Measurements from ENCODE around the gene APIP.
"Not testable (repeated sequence)": the region's sequence is repeated elsewhere in the genome, so short reads cannot be mapped to it uniquely, and the experiment has no call there.

The APIP gene

GRCh38 chr11:34924714-34925113 lies 8.5 kb upstream of the APIP start:
- no peak for DNase-seq

GRCh38 chr11:34921156-34921555 lies 5.0 kb upstream of the APIP start:
- DNase-seq: no peak

GRCh38 chr11:34916843-34917770 lies 928 bp upstream of the APIP start:
- DNase-seq: no peak

GRCh38 chr11:34915136-34916014 lies 804 bp downstream of the APIP start:
- DNase-seq: no peak

GRCh38 chr11:34913556-34913955 lies 2.6 kb downstream of the APIP start:
- DNase-seq: not testable (repeated sequence)

GRCh38 chr11:34911676-34912075 lies 4.5 kb downstream of the APIP start:
- DNase-seq: no peak

GRCh38 chr11:34910817-34911216 lies 5.4 kb downstream of the APIP start:
- DNase-seq: no peak

- DNase-seq: no peak
Observed at GRCh38 chr11:34909955-34910354, 6.2 kb downstream of the APIP start.

- DNase-seq: no peak
Observed at GRCh38 chr11:34909415-34909814, 6.8 kb downstream of the APIP start.

GRCh38 chr11:34907934-34908593 lies 8.1 kb downstream of the APIP start:
- no peak for DNase-seq

GRCh38 chr11:34905666-34906065 lies 10.5 kb downstream of the APIP start:
- DNase-seq: no peak

GRCh38 chr11:34904421-34904955 lies 11.7 kb downstream of the APIP start:
- DNase-seq: no peak

- peak in 1 of 2 donors; percentile 17 for DNase-seq
Observed at GRCh38 chr11:34899633-34900016, 16.6 kb downstream of the APIP start.

- DNase-seq: no peak
Observed at GRCh38 chr11:34898474-34898873, 17.7 kb downstream of the APIP start.

GRCh38 chr11:34897171-34897870 lies 18.9 kb downstream of the APIP start:
- DNase-seq: no peak

- DNase-seq: not testable (repeated sequence)
Observed at GRCh38 chr11:34896191-34896590, 20.0 kb downstream of the APIP start.

- DNase-seq: no peak
Observed at GRCh38 chr11:34893416-34893815, 22.8 kb downstream of the APIP start.

- DNase-seq: no peak
Observed at GRCh38 chr11:34891611-34892010, 24.6 kb downstream of the APIP start.

- DNase-seq: no peak
Observed at GRCh38 chr11:34890812-34891211, 25.4 kb downstream of the APIP start.

GRCh38 chr11:34890089-34890488 lies 26.1 kb downstream of the APIP start:
- no peak for DNase-seq

GRCh38 chr11:34887260-34887659 lies 28.9 kb downstream of the APIP start:
- DNase-seq: no peak

GRCh38 chr11:34886609-34887008 lies 29.6 kb downstream of the APIP start:
- DNase-seq: no peak
